K562 (cell line): ENCODE measurements around the gene CHST15. TPM values are rescaled to one million over a fixed set of nuclear protein-coding genes. Genes with fewer than 3 reads are reported as not detected.

Source experiments
- ATAC-seq: fragments of 200-7000 bp; cut with Tn5 transposase; 3 replicates; pipeline ENCODE4 v1.9.1; 2020; ENCODE audit warnings: moderate library complexity
- BruUV-seq: library from RNA; stranded (reverse); fragments of 400-500 nt; replicated peaks from 2 replicates; lab custom pipeline; 2021; lab: Mats Ljungman, UMichigan
- CTCF ChIA-PET: fragments of 300-600 bp; formaldehyde crosslinking; extraction: SDS; loops from one replicate; lab custom pipeline; 2021; ENCODE audit warnings: low intra/inter-chr PET ratio; lab: Yijun Ruan, JAX
- POLR2A ChIA-PET: fragments of 300-600, 350-650 bp; sonication (Branson Sonifier 250); formaldehyde crosslinking; extraction: SDS; loops from one replicate; lab custom pipeline; 2021; ENCODE audit warnings: antibody characterized with exemption, inconsistent platforms; lab: Yijun Ruan, JAX
- DNase-seq, 4 experiments: peaks; one replicate each; pipeline versions ENCODE4 v3.0.0 to v3.0.0-alpha.2; 2011 to 2018; ENCODE audit warnings: low spot score in 3 of 4, mixed read lengths in 3 of 4; ENCODE audit errors: extremely low read depth in 1 of 4
- FAIRE-seq: peaks from 2 replicates; lab custom pipeline; 2011; peaks lifted over from hg19 to GRCh38; lab: Jason Lieb, UNC
- H2AFZ ChIP-seq: 2 replicates; pipeline ENCODE4 v1.6.0; 2011; ENCODE audit warnings: low read depth, low read length, control low read depth, inconsistent platforms
- H3K27ac ChIP-seq: fragments of 200-600 bp; 3 replicates; pipeline ENCODE4 v1.8.0; 2011; ENCODE audit warnings: low read depth, mild to moderate bottlenecking, control low read depth, inconsistent platforms, low read length, moderate library complexity, mixed read lengths; ENCODE audit errors: extremely low read depth
- H3K27me3 ChIP-seq, 2 experiments: fragments of 300-600 bp in 1 of 2; 2 replicates in 1 of 2; 3 replicates in 1 of 2; pipeline versions ENCODE4 v1.6.0 to v1.8.0; 2011; ENCODE audit warnings: inconsistent platforms in 2 of 2, low read length in 2 of 2, mild to moderate bottlenecking in 1 of 2, mixed read lengths in 1 of 2, moderate library complexity in 1 of 2; ENCODE audit not compliant: control insufficient read depth in 2 of 2, insufficient read depth in 2 of 2
- H3K36me3 ChIP-seq: fragments of 300-600 bp; 3 replicates; pipeline ENCODE4 v1.8.0; 2011; ENCODE audit warnings: mild to moderate bottlenecking, low read length, inconsistent platforms; ENCODE audit not compliant: control insufficient read depth, insufficient read depth
- H3K4me1 ChIP-seq, 2 experiments: fragments of 200-600 bp in 1 of 2; replicated peaks in 1 of 2; 2 replicates in 1 of 2; 3 replicates in 1 of 2; pipeline versions ENCODE4 v1.5.1 to v1.8.0; 2011; ENCODE audit warnings: inconsistent platforms in 2 of 2, low read length in 2 of 2, mild to moderate bottlenecking in 1 of 2, mixed read lengths in 1 of 2, moderate library complexity in 1 of 2; ENCODE audit not compliant: control insufficient read depth in 2 of 2, insufficient read depth in 2 of 2
- H3K4me2 ChIP-seq: 2 replicates; pipeline ENCODE4 v1.6.1; 2011; ENCODE audit warnings: low read length, control low read depth, inconsistent platforms, mixed read lengths; ENCODE audit not compliant: insufficient read depth
- H3K4me3 ChIP-seq: fragments of 200-600 bp; sonication (generic), shearing (Covaris generic); 2 replicates; pipeline ENCODE4 v1.5.1; 2016; ENCODE audit warnings: control low read depth, inconsistent platforms
- H3K79me2 ChIP-seq: fragments of 200-600 bp; 3 replicates; pipeline ENCODE4 v1.8.0; 2011; ENCODE audit warnings: low read length, inconsistent platforms; ENCODE audit not compliant: control insufficient read depth, insufficient read depth
- H3K9ac ChIP-seq, 2 experiments: 2 replicates each; pipeline versions ENCODE4 v1.6.0 to v1.6.1; 2011; ENCODE audit warnings: low read depth in 2 of 2, low read length in 2 of 2, control low read depth in 1 of 2, inconsistent platforms in 1 of 2, mild to moderate bottlenecking in 1 of 2, mixed read lengths in 1 of 2; ENCODE audit not compliant: insufficient read depth in 1 of 2
- H3K9me1 ChIP-seq: one replicate; pipeline ENCODE4 v1.6.0; 2011; ENCODE audit warnings: inconsistent platforms, mild to moderate bottlenecking, low read length, moderate library complexity; ENCODE audit not compliant: control insufficient read depth, insufficient read depth
- H3K9me3 ChIP-seq: replicated peaks from 2 replicates; pipeline ENCODE4 v1.5.1; 2011; ENCODE audit warnings: low read depth, low read length, inconsistent platforms; ENCODE audit not compliant: control insufficient read depth, insufficient read depth
- H4K20me1 ChIP-seq: replicated peaks from 2 replicates; pipeline ENCODE4 v1.6.1; 2011; ENCODE audit warnings: low read length, inconsistent platforms, mixed read lengths; ENCODE audit not compliant: control insufficient read depth, insufficient read depth
- HDAC1 ChIP-seq, 2 experiments: fragments of 450-650 bp; IDR thresholded peaks; 2 replicates each; pipeline ENCODE4 v1.6.1; 2016 to 2017; ENCODE audit warnings: inconsistent platforms in 1 of 2, mild to moderate bottlenecking in 1 of 2, moderate library complexity in 1 of 2
- L3MBTL2 ChIP-seq: fragments of 450-650 bp; IDR thresholded peaks from 2 replicates; pipeline ENCODE4 v1.6.1; 2016; ENCODE audit warnings: mild to moderate bottlenecking, moderate library complexity
- MED1 ChIP-seq: sonication (generic); formaldehyde crosslinking; IDR thresholded peaks from 2 replicates; pipeline ENCODE4 v1.8.1; 2023; ENCODE audit warnings: missing genetic modification reagents, borderline replicate concordance
- MYBL2 ChIP-seq, 2 experiments: fragments of 450-650 bp in 1 of 2; sonication (generic) in 1 of 2; formaldehyde crosslinking in 1 of 2; IDR thresholded peaks; 2 replicates each; pipeline versions ENCODE4 v1.6.1 to v1.8.1; 2017 to 2022; ENCODE audit warnings: borderline replicate concordance in 1 of 2, inconsistent platforms in 1 of 2, low read depth in 1 of 2, mild to moderate bottlenecking in 1 of 2, missing genetic modification reagents in 1 of 2, moderate library complexity in 1 of 2
- PKNOX1 ChIP-seq: fragments of 450-650 bp; IDR thresholded peaks from 2 replicates; pipeline ENCODE4 v1.6.1; 2016
- SRSF1 ChIP-seq: fragments of 200-400 bp; formaldehyde crosslinking; IDR thresholded peaks from 2 replicates; pipeline ENCODE4 v1.6.1; 2017; ENCODE audit warnings: mild to moderate bottlenecking, low read depth, low read length, moderate library complexity
- ZBTB8A ChIP-seq: fragments of 450-650 bp; IDR thresholded peaks from 2 replicates; pipeline ENCODE4 v1.6.1; 2018; ENCODE audit warnings: mild to moderate bottlenecking, moderate library complexity; ENCODE audit not compliant: partially characterized antibody
- ZC3H8 ChIP-seq: fragments of 450-650 bp; IDR thresholded peaks from 2 replicates; pipeline ENCODE4 v1.6.1; 2017
- ZNF217 ChIP-seq: sonication (generic); formaldehyde crosslinking; IDR thresholded peaks from 2 replicates; pipeline ENCODE4 v1.8.0; 2022; ENCODE audit warnings: mild to moderate bottlenecking, missing genetic modification reagents
- ZNF445 ChIP-seq: fragments of 250-450 bp; sonication (Bioruptor Pico); IDR thresholded peaks from 2 replicates; pipeline ENCODE4 v1.4.0; 2020; ENCODE audit warnings: low read depth, mild to moderate bottlenecking, moderate library complexity
- ZNF57 ChIP-seq: fragments of 450-650 bp; formaldehyde crosslinking; IDR thresholded peaks from 2 replicates; pipeline ENCODE4 v1.4.0; 2020; ENCODE audit warnings: mild to moderate bottlenecking, moderate library complexity
- ZSCAN32 ChIP-seq: fragments of 450-650 bp; formaldehyde crosslinking; IDR thresholded peaks from 2 replicates; pipeline ENCODE4 v1.4.0; 2020; ENCODE audit warnings: mild to moderate bottlenecking, moderate library complexity
- WGBS: fragments of 100-300 bp; shearing (Covaris generic); methylation state at CpG from one replicate; pipeline ENCODE4 v1.1.6; 2016; ENCODE audit warnings: low coverage, mixed read lengths; ENCODE audit not compliant: insufficient coverage; ENCODE audit errors: missing lambda C conversion rate; 5-methylcytosine and 5-hydroxymethylcytosine counted together
- in situ Hi-C: fragments of 300-500 bp; cut with MboI; formaldehyde crosslinking; loops from 4 replicates; pipeline ENCODE4 v1.15.0; 2018; ENCODE audit warnings: inconsistent platforms, mixed read lengths
- intact Hi-C: fragments of 100-400 bp; cut with micrococcal nuclease; formaldehyde crosslinking; loops from 2 replicates; pipeline ENCODE4 v1.14.2; 2022
- polyA plus RNA-seq, 8 experiments: library from polyadenylated mRNA; depleted of rRNA in 4 of 8; stranded (reverse) in 5 of 8; unstranded in 3 of 8; fragments of >200 nt; fragmentation: Nextera tagmentation in 2 of 8; fragmentation: Illumina TruSeq in 1 of 8; extraction: Ambion mirVana in 2 of 8; extraction: Trizol in 1 of 8; gene quantifications; 2 replicates each; pipeline versions ENCODE4 v1.2.1 to v1.2.3, GENCODE V29; 2011 to 2014; ENCODE audit warnings: inconsistent platforms in 1 of 8, missing spikeins in 1 of 8
- total RNA-seq, 7 experiments: library from RNA; depleted of rRNA in 6 of 7; stranded (reverse); fragments of >200 nt in 6 of 7; fragmentation: Illumina TruSeq in 2 of 7; extraction: Trizol in 2 of 7; gene quantifications; 2 replicates each; pipeline versions ENCODE4 v1.2.1 to v1.2.3, GENCODE V29; 2011 to 2021; ENCODE audit warnings: low replicate concordance in 1 of 7

The CHST15 gene
- total and polyA plus RNA-seq, 9 of the 15 experiments (the other 6 are each of a cell fraction or from before 2014, with no cell fraction given) = 0.04 to 0.16 (median 0.08) TPM

GRCh38 chr10:124013916-124014315, 79.5 kb downstream of the CHST15 start:
- TF ChIP-seq SRSF1 (no peak), ZNF57 (CRISPR knock-in tag) (no peak), HDAC1 (IDR thresholded peaks at IDR 0.05) (no peak), ZC3H8 (no peak), ZSCAN32 (CRISPR knock-in tag) (no peak), MYBL2 (IDR thresholded peaks at IDR 0.05; ENCODE audit: low read depth) (no peak), MYBL2 (CRISPR knock-in tag; IDR thresholded peaks at IDR 0.05; ENCODE audit: borderline replicate concordance) (no peak), ZBTB8A (no peak), PKNOX1 (no peak), L3MBTL2 (no peak), MED1 (CRISPR knock-in tag) (no peak), ZNF217 (CRISPR knock-in tag) (no peak), ZNF445 (CRISPR knock-in tag) (no peak)
- H3K4me2 ChIP-seq = no peak overlapping the region
- no peak overlapping the region for H3K9ac ChIP-seq
- 0 out of 2 replicates have a peak, but pooled peaks cover 4% of the 10 kb centered on the region for H4K20me1 ChIP-seq
- no peaks in the 10 kb centered on the region for H3K4me1 ChIP-seq
- H3K9me1 ChIP-seq = no peaks in the 10 kb centered on the region
- no TSS peak for BruUV-seq
- in situ Hi-C loops = loop anchor here (25.0 kb wide), 1 partner anchor 498 kb away; no protein-coding TSS in a partner anchor
- no peak for DNase-seq
- POLR2A ChIA-PET = no interaction called here
- peaks cover 0 to 24% of the 10 kb centered on the region in 2 experiments; a peak in 3 of 5 replicates for H3K27me3 ChIP-seq
- H2AFZ ChIP-seq = no peak overlapping the region
- H3K36me3 ChIP-seq = no peaks in the 10 kb centered on the region
- WGBS = 9% methylated on average over 1 of the region's 1 CpG
- ATAC-seq = no peak
- H3K9me3 ChIP-seq = no peaks in the 10 kb centered on the region
- H3K27ac ChIP-seq = no peak overlapping the region
- no peaks in the 10 kb centered on the region for H3K79me2 ChIP-seq
- CTCF ChIA-PET = no interaction called here
- intact Hi-C loops = no loop called here
- FAIRE-seq = no peak
- H3K4me3 ChIP-seq = no peak overlapping the region
